HepG2 (cell line): ENCODE measurements around the gene ZMYND10. TPM values are rescaled to one million over a fixed set of nuclear protein-coding genes. Genes with fewer than 3 reads are reported as not detected.

ENCODE experiments used
- E2F5 ChIP-seq: sonication (generic); formaldehyde crosslinking; conservative IDR thresholded peaks from 2 replicates; pipeline ENCODE4 v1.4.0; 2020; ENCODE audit warnings: missing genetic modification reagents
- ETS1 ChIP-seq: sonication (generic); formaldehyde crosslinking; IDR thresholded peaks from 2 replicates; pipeline ENCODE4 v1.4.0; 2020; ENCODE audit warnings: missing genetic modification reagents
- FOXO1 ChIP-seq: sonication (generic); formaldehyde crosslinking; IDR thresholded peaks from 2 replicates; pipeline ENCODE4 v1.4.0; 2020; ENCODE audit warnings: missing genetic modification reagents
- HNRNPK ChIP-seq: fragments of 200-400 bp; formaldehyde crosslinking; IDR thresholded peaks from 2 replicates; pipeline ENCODE4 v1.6.1; 2018; ENCODE audit warnings: low read length, low read depth, moderate library complexity, mild to moderate bottlenecking; ENCODE audit not compliant: poor library complexity, severe bottlenecking
- NFYC ChIP-seq: IDR thresholded peaks from 2 replicates; pipeline ENCODE4 v1.6.1; 2016; ENCODE audit warnings: missing genetic modification reagents, missing compliant biosample characterization
- PAXIP1 ChIP-seq: sonication (generic); formaldehyde crosslinking; conservative IDR thresholded peaks from 2 replicates; pipeline ENCODE4 v1.4.0; 2020; ENCODE audit warnings: mild to moderate bottlenecking, missing genetic modification reagents, moderate library complexity
- RXRB ChIP-seq: IDR thresholded peaks from 2 replicates; pipeline ENCODE4 v1.6.1; 2016; ENCODE audit warnings: borderline replicate concordance, missing genetic modification reagents, missing compliant biosample characterization
- TGIF2 ChIP-seq: IDR thresholded peaks from 2 replicates; pipeline ENCODE4 v1.6.1; 2016; ENCODE audit warnings: control low read depth, missing compliant biosample characterization
- ZNF674 ChIP-seq: sonication (generic); formaldehyde crosslinking; IDR thresholded peaks from 2 replicates; pipeline ENCODE4 v1.5.0; 2020; ENCODE audit warnings: low read depth, mild to moderate bottlenecking, missing genetic modification reagents
- ZNF724P ChIP-seq: sonication (generic); formaldehyde crosslinking; IDR thresholded peaks from 2 replicates; pipeline ENCODE4 v1.8.0; 2022; ENCODE audit warnings: missing genetic modification reagents, borderline replicate concordance
- ZSCAN20 ChIP-seq: sonication (generic); formaldehyde crosslinking; IDR thresholded peaks from 2 replicates; pipeline ENCODE4 v1.4.0; 2020; ENCODE audit warnings: missing genetic modification reagents, mild to moderate bottlenecking, borderline replicate concordance
- polyA plus RNA-seq, 8 experiments: library from polyadenylated mRNA; depleted of rRNA in 3 of 8; stranded (reverse) in 7 of 8; unstranded in 1 of 8; fragments of >200 nt; fragmentation: Illumina TruSeq in 4 of 8; extraction: Trizol in 4 of 8; gene quantifications; 2 replicates each; pipeline versions ENCODE4 v1.2.1 to v1.2.3, GENCODE V29; 2011 to 2016; ENCODE audit warnings: low read depth in 4 of 8, missing spikeins in 1 of 8, mixed read lengths in 1 of 8; ENCODE audit not compliant: insufficient read depth in 1 of 8
- total RNA-seq, 5 experiments: library from RNA; depleted of rRNA; stranded (reverse); fragments of >200 nt; fragmentation: Illumina TruSeq; extraction: Trizol; gene quantifications; 2 replicates each; pipeline ENCODE4 v1.2.3, GENCODE V29; 2016; ENCODE audit warnings: low read depth in 1 of 5
- TF ChIP-seq, protein P1 (sequence below): fragments of 450-650 bp; IDR thresholded peaks from 2 replicates; pipeline ENCODE4 v1.6.1; 2017; ENCODE audit warnings: mild to moderate bottlenecking
- TF ChIP-seq, protein P2 (sequence below): sonication (generic); formaldehyde crosslinking; IDR thresholded peaks from 2 replicates; pipeline ENCODE4 v1.9.0; 2021; ENCODE audit warnings: mild to moderate bottlenecking, missing genetic modification reagents

The ZMYND10 gene
- total and polyA plus RNA-seq, 2 of the 13 experiments (the other 11 are each of a cell fraction or from before 2014, with no cell fraction given), result 0.60 to 0.74 TPM

GRCh38 chr3:50337175-50337861, 8.2 kb downstream of the ZMYND10 start (continued):
- TF ChIP-seq E2F5 (CRISPR knock-in tag) (peak; percentile 79), HNRNPK (peak; percentile 27), TGIF2 (CRISPR knock-in tag) (peak; percentile 88), ZNF724P (peak; percentile 43; the same call in 1 of the 2 replicates), FOXO1 (CRISPR knock-in tag) (peak; percentile 20; the same call in 1 of the 2 replicates), ETS1 (CRISPR knock-in tag) (0 out of 2 replicates have a peak, but pooled peaks have one; percentile 38), NFYC (CRISPR knock-in tag) (peak; percentile 67), RXRB (CRISPR knock-in tag) (peak; percentile 40; the same call in 1 of the 2 replicates), PAXIP1 (peak; percentile 59), ZNF674 (peak; percentile 77; the same call in 1 of the 2 replicates), ZSCAN20 (0 out of 2 replicates have a peak, but pooled peaks have one; percentile 33)
- TF ChIP-seq, protein P1, sequence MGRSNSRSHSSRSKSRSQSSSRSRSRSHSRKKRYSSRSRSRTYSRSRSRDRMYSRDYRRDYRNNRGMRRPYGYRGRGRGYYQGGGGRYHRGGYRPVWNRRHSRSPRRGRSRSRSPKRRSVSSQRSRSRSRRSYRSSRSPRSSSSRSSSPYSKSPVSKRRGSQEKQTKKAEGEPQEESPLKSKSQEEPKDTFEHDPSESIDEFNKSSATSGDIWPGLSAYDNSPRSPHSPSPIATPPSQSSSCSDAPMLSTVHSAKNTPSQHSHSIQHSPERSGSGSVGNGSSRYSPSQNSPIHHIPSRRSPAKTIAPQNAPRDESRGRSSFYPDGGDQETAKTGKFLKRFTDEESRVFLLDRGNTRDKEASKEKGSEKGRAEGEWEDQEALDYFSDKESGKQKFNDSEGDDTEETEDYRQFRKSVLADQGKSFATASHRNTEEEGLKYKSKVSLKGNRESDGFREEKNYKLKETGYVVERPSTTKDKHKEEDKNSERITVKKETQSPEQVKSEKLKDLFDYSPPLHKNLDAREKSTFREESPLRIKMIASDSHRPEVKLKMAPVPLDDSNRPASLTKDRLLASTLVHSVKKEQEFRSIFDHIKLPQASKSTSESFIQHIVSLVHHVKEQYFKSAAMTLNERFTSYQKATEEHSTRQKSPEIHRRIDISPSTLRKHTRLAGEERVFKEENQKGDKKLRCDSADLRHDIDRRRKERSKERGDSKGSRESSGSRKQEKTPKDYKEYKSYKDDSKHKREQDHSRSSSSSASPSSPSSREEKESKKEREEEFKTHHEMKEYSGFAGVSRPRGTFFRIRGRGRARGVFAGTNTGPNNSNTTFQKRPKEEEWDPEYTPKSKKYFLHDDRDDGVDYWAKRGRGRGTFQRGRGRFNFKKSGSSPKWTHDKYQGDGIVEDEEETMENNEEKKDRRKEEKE, result no peak
- TF ChIP-seq, protein P2, sequence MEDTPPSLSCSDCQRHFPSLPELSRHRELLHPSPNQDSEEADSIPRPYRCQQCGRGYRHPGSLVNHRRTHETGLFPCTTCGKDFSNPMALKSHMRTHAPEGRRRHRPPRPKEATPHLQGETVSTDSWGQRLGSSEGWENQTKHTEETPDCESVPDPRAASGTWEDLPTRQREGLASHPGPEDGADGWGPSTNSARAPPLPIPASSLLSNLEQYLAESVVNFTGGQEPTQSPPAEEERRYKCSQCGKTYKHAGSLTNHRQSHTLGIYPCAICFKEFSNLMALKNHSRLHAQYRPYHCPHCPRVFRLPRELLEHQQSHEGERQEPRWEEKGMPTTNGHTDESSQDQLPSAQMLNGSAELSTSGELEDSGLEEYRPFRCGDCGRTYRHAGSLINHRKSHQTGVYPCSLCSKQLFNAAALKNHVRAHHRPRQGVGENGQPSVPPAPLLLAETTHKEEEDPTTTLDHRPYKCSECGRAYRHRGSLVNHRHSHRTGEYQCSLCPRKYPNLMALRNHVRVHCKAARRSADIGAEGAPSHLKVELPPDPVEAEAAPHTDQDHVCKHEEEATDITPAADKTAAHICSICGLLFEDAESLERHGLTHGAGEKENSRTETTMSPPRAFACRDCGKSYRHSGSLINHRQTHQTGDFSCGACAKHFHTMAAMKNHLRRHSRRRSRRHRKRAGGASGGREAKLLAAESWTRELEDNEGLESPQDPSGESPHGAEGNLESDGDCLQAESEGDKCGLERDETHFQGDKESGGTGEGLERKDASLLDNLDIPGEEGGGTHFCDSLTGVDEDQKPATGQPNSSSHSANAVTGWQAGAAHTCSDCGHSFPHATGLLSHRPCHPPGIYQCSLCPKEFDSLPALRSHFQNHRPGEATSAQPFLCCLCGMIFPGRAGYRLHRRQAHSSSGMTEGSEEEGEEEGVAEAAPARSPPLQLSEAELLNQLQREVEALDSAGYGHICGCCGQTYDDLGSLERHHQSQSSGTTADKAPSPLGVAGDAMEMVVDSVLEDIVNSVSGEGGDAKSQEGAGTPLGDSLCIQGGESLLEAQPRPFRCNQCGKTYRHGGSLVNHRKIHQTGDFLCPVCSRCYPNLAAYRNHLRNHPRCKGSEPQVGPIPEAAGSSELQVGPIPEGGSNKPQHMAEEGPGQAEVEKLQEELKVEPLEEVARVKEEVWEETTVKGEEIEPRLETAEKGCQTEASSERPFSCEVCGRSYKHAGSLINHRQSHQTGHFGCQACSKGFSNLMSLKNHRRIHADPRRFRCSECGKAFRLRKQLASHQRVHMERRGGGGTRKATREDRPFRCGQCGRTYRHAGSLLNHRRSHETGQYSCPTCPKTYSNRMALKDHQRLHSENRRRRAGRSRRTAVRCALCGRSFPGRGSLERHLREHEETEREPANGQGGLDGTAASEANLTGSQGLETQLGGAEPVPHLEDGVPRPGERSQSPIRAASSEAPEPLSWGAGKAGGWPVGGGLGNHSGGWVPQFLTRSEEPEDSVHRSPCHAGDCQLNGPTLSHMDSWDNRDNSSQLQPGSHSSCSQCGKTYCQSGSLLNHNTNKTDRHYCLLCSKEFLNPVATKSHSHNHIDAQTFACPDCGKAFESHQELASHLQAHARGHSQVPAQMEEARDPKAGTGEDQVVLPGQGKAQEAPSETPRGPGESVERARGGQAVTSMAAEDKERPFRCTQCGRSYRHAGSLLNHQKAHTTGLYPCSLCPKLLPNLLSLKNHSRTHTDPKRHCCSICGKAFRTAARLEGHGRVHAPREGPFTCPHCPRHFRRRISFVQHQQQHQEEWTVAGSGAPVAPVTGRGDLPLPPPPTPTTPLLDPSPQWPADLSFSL (CRISPR knock-in tag), result no peak
